GM20431 (cell line): ENCODE data around the gene SH3GL1.

Experiments
- in situ Hi-C: fragments of 300-500 bp; cut with MseI, MboI; formaldehyde crosslinking; loops from one replicate; pipeline ENCODE4 v1.15.0; 2020; ENCODE audit warnings: low sequenced_read_pairs; ENCODE audit not compliant: unreplicated experiment

Gene SH3GL1

GRCh38 chr19:4366666-4367335, 33.5 kb downstream of the SH3GL1 start:
- in situ Hi-C loops = no loop called here

DNA sequence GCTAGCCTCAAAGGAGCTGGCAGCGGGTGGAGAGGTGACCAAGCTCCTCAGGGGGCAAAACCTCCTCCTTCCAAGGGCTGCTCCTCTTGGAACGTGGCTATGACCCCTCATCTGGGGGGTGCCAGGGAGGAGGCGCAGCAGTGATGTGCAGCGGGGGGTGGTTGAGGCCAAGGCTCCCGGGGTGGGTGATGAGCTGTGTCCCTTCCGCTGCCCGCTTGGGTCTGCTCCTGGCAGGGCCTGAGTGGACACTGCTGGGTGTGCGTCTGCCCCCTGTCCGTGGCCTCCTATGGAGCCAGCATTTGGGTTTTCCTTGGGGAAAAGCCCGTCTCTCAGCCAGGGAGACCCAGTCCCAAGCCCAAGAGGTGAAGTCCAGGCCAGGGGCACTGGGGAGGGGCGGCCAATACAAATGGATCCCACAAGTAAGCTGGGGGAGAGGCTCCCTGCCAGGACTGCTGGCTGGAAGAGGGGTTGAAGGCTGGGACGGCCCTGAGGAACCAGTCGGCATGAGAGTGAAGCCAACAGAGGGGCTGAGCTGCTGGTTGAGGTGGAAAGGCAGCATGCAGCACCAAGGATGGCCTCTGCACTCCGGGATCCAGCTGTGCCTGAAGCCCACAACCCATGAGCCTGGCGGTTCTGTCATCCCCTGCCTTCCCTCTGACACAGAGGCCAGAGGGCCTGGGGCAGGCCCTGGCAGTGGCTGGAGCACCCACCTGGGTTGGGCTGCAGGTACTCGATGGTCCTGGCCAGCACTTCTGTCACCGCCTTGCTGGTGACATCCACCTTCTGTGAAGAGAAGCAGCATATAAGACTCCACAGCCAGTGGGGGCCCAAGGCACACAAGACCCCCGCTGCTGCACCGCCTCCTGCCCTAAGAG, 34.3 kb downstream of the SH3GL1 start:
- in situ Hi-C loops = no loop called here

DNA sequence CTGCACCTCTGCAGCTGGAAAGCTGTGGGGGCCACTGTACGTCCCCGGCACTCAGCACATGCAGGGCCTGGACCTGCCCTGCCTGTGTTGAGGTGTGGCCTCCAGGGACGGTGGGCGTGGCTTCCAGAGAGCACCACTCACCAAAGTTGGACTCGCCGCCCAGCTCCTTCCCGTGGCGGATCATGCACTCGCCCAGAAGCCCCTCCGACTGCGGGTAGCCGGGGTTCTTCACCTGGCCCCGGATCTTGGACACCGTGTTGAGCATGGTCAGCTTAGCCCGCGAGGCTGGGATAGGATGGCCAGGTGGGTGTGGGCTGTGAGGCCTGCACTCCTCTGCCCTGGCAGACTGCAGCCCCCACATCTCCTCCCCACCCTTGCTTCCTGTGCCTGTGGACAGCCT, 35.0 kb downstream of the SH3GL1 start:
- in situ Hi-C loops = no loop called here

GRCh38 chr19:4363571-4364304, 36.6 kb downstream of the SH3GL1 start:
- in situ Hi-C loops = no loop called here

- in situ Hi-C loops = no loop called here
These were observed 37.4 kb downstream of the SH3GL1 start for GRCh38 chr19:4362831-4363545.

DNA sequence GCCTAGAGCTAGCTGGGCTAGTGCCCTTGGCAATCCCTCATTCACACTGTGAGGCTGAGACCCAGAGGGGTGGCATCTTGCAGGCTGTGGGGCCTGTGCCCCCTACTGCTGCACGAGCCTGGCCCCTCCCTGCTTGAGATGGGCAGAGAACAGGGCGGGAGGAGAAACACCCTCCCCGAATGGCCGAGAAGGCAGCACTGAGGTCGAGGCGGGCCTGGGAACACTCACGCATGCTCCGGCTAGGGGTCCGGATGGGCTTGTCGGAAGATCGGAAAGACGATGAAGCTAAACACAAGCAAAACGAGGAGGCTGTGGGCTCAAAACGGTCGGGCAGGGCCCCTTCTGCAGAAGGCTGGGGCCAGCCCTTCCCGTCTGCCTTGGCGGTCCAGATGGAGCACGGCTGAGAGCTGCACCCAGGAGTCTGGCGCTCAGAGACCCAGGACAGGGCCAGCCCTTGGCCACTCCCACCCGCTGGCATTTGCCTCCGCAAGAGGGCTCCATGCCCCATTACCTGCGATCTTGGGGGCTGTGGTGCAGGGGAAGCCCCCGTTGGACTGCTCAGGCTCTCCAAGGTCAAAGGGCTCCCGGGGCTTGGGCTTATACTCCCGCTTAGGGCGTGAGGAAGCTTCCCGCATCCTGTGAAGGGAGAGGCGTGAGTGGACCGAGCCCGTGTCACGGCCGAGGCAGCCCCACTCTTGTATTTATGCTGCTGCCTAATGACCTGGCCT, 38.1 kb downstream of the SH3GL1 start:
- in situ Hi-C loops = no loop called here

GRCh38 chr19:4361152-4362046, 38.9 kb downstream of the SH3GL1 start:
- in situ Hi-C loops = no loop called here

- in situ Hi-C loops = no loop called here
These were observed 39.7 kb downstream of the SH3GL1 start for GRCh38 chr19:4360641-4361151.

DNA sequence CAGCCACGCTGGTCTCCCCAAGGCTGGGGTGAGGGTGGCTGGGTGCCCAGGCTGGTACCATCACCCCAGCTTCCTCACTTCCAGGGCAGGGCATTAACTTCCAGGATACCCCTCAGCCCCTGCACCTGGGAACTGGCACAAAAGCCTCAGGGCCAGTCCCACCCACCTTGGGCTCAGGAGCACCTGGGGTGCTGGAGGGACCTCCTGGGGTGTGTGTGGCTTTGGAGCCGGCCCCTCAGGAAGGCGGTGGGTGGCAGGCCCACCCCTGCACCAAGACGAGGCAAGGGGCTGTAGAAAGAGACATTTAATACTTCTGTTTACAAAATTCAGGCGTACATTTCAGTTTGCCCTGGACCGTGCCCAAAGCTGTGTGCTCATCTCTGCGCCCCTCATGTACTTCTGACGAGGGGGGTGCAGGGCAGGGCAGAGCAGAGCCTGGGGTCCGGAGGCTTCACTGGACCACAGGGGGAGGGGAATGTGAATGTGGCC, 40.2 kb downstream of the SH3GL1 start:
- in situ Hi-C loops = no loop called here

- in situ Hi-C loops = no loop called here
These were observed 40.7 kb downstream of the SH3GL1 start for GRCh38 chr19:4359627-4360000.

GRCh38 chr19:4358709-4359626, 41.4 kb downstream of the SH3GL1 start:
- in situ Hi-C loops = no loop called here

DNA sequence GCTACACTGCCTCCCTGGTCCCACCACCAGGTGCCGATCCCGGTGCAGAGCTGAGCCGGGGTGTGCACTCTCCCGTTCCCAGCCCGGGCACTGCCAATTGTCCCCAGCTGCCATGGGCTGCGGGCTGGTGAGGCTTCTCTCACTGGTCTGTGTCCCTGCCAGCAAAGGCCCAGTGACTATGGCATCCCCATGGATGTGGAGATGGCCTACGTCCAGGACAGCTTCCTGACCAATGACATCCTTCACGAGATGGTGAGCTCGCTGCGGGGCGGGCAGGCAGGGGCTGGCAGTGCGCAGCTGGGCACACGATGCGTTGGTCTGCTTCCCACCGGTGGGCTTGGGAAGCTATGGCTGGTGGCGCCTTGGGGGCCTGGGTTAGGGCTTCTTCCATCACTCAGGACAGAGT, 42.4 kb downstream of the SH3GL1 start:
- in situ Hi-C loops = no loop called here

GRCh38 chr19:4357095-4357797, 43.1 kb downstream of the SH3GL1 start:
- in situ Hi-C loops = no loop called here

GRCh38 chr19:4354897-4355296, 45.5 kb downstream of the SH3GL1 start:
- in situ Hi-C loops = no loop called here

- in situ Hi-C loops = no loop called here
These were observed 46.1 kb downstream of the SH3GL1 start for GRCh38 chr19:4354282-4354681.

- in situ Hi-C loops = no loop called here
These were observed 47.6 kb downstream of the SH3GL1 start for GRCh38 chr19:4352701-4353121.

- in situ Hi-C loops = no loop called here
These were observed 49.6 kb downstream of the SH3GL1 start for GRCh38 chr19:4350726-4351125.
